ENCODE results near the gene ANO3.
"Not testable (repeated sequence)": the region's sequence is repeated elsewhere in the genome, so short reads cannot be mapped to it uniquely, and the experiment has no call there.

Gene ANO3

DNA sequence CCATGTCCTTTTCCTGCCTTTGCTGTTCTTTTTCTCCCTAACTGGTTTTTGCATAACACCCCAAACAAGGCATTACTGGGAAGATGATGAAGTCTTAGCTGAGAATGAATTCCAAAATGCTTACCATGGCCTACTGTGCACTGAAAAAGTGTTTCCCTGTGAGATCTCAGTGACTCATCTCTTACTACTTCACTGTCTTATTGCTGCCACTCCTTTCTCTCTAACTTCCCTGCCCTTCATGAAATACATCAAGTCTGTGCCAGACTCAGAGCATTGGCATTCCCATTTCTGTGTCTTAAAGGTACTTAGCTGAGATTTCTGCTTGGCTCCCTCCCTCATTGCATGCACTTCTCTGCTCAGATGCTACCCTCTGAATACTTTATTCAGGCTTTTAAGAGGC is 289.2 kb downstream of the ANO3 start:
- no peaks in the 10 kb centered on the region for H3K9me3 ChIP-seq (ENCODE audit: control insufficient read depth, low read length)
- no peaks in the 10 kb centered on the region for H3K79me2 ChIP-seq
- H3K36me3 ChIP-seq (ENCODE audit: control insufficient read depth, insufficient read depth, low read length), result no peaks in the 10 kb centered on the region
- H2AFZ ChIP-seq, result no peak overlapping the region
- H3K4me1 ChIP-seq, result no peaks in the 10 kb centered on the region
- no peaks in the 10 kb centered on the region for H3K27me3 ChIP-seq (ENCODE audit: control insufficient read depth, insufficient read depth, low read length)
- TF ChIP-seq, protein P1, sequence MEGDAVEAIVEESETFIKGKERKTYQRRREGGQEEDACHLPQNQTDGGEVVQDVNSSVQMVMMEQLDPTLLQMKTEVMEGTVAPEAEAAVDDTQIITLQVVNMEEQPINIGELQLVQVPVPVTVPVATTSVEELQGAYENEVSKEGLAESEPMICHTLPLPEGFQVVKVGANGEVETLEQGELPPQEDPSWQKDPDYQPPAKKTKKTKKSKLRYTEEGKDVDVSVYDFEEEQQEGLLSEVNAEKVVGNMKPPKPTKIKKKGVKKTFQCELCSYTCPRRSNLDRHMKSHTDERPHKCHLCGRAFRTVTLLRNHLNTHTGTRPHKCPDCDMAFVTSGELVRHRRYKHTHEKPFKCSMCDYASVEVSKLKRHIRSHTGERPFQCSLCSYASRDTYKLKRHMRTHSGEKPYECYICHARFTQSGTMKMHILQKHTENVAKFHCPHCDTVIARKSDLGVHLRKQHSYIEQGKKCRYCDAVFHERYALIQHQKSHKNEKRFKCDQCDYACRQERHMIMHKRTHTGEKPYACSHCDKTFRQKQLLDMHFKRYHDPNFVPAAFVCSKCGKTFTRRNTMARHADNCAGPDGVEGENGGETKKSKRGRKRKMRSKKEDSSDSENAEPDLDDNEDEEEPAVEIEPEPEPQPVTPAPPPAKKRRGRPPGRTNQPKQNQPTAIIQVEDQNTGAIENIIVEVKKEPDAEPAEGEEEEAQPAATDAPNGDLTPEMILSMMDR (IDR thresholded peaks at IDR 0.05), result no peak
- H3K9ac ChIP-seq, result no peak overlapping the region
- H3K27ac ChIP-seq, result no peak overlapping the region
- H3K4me3 ChIP-seq (ENCODE audit: low read depth, low read length), result no peak overlapping the region
- no peak overlapping the region for H3K4me2 ChIP-seq (ENCODE audit: low read length)

DNA sequence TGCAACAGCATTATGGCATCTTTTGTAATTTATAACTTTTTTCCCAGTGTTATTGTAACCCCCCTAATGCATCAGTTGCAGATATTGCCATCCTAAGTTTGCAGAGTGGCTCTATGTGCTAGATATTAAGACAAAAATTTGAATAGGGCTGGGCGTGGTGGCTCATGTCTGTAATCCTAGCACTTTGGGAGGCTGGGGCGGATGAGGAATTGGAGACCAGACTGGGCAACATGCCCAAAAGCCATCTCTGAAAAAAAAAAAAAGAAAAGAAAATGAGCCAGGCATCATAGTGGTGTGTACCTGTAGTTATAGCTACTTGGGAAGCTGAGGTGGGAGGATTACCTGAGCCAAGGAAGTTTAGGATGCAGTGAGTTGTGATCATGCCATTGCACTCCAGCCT is 290.3 kb downstream of the ANO3 start:
- Histone ChIP-seq H3K36me3 (ENCODE audit: control insufficient read depth, insufficient read depth, low read length) (no peaks in the 10 kb centered on the region), H3K4me2 (ENCODE audit: low read length) (no peak overlapping the region), H3K9ac (no peak overlapping the region), H2AFZ (no peak overlapping the region), H3K4me1 (no peaks in the 10 kb centered on the region), H3K27me3 (ENCODE audit: control insufficient read depth, insufficient read depth, low read length) (no peaks in the 10 kb centered on the region), H3K79me2 (no peaks in the 10 kb centered on the region), H3K27ac (no peak overlapping the region), H3K9me3 (ENCODE audit: control insufficient read depth, low read length) (no peaks in the 10 kb centered on the region), H3K4me3 (ENCODE audit: low read depth, low read length) (no peak overlapping the region)
- TF ChIP-seq, protein P1 (IDR thresholded peaks at IDR 0.05), result no peak

DNA sequence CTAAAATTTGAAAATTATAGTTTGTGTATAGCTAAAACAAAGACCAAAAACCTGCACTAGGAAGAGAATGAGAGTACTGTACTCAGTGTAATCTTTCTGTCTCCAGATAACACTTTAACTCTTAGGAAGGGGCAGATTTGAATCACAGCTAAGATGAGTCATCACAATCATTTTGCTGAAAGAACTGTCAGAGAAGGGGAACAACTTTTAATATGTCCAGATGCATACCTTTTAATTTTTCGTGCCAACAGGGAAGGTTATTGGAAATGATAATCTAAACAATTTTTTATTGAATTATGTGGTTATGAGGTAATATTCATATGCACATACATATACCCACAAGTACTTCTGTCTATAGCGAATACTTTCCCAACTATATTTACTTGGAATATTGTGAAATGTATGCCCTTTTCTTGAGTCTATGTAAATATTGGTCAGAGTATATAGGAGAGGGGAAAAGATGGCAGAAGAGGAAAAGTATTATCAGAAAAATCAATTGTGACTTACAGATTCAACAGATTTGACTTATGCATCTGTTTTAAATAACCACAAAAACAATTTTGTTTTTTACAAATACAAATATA is 291.2 kb downstream of the ANO3 start:
- H2AFZ ChIP-seq, result no peak overlapping the region
- H3K9ac ChIP-seq, result no peak overlapping the region
- H3K9me3 ChIP-seq (ENCODE audit: control insufficient read depth, low read length), result no peaks in the 10 kb centered on the region
- H3K27me3 ChIP-seq (ENCODE audit: control insufficient read depth, insufficient read depth, low read length), result no peaks in the 10 kb centered on the region
- no peaks in the 10 kb centered on the region for H3K36me3 ChIP-seq (ENCODE audit: control insufficient read depth, insufficient read depth, low read length)
- no peak overlapping the region for H3K4me3 ChIP-seq (ENCODE audit: low read depth, low read length)
- no peaks in the 10 kb centered on the region for H3K4me1 ChIP-seq
- TF ChIP-seq, protein P1 (IDR thresholded peaks at IDR 0.05), result no peak
- H3K27ac ChIP-seq, result no peak overlapping the region
- H3K79me2 ChIP-seq, result no peaks in the 10 kb centered on the region
- H3K4me2 ChIP-seq (ENCODE audit: low read length), result no peak overlapping the region

DNA sequence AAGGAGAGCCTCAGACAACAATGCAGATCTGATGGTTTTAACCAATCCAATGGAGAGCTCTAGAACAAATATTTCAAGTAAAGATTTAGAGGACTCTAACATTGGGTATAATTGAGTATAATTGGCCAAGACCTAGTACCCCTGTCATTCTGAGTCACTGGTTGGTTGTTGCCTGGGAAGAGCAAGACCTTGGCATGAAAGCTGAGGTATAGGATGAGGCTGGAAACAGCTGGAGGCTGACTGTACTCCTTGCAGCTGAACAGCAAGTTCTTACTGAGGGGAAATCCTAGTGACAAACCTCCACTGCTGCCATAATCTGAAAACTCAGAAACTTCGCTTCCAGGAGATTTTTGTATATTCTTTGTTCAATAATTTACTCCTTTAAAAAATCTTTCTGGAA is 294.4 kb downstream of the ANO3 start:
- TF ChIP-seq, protein P1 (IDR thresholded peaks at IDR 0.05), result no peak
- Histone ChIP-seq H3K4me3 (ENCODE audit: low read depth, low read length) (no peak overlapping the region), H2AFZ (no peak overlapping the region), H3K9me3 (ENCODE audit: control insufficient read depth, low read length) (no peaks in the 10 kb centered on the region), H3K79me2 (no peaks in the 10 kb centered on the region), H3K4me2 (ENCODE audit: low read length) (no peak overlapping the region), H3K9ac (no peak overlapping the region), H3K27me3 (ENCODE audit: control insufficient read depth, insufficient read depth, low read length) (no peaks in the 10 kb centered on the region), H3K27ac (no peak overlapping the region), H3K36me3 (ENCODE audit: control insufficient read depth, insufficient read depth, low read length) (no peaks in the 10 kb centered on the region), H3K4me1 (no peaks in the 10 kb centered on the region)

DNA sequence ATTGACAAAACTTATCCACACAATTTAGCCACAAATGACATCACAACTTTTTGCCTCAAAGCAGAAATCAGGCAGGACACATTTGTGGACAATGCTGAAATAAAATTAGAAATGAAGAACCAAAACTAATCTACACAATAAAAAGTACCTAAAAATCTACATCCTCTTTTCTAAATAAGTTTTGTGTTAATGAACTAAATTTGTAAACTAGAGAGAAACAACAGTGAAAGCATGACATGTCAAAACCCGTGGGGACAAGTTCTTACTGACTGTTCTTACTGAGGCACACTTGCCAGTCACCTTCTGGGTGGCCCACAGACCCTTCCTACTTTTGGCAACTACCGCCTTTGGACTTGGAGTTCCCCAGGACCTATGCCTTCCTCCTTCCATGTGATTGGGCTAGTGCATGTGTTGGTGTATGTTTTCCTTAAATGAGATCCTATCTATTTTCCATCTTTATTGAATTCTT is 300.8 kb downstream of the ANO3 start:
- Histone ChIP-seq H3K36me3 (ENCODE audit: control insufficient read depth, insufficient read depth, low read length) (no peaks in the 10 kb centered on the region), H3K27ac (no peak overlapping the region), H3K9ac (no peak overlapping the region), H3K4me1 (no peaks in the 10 kb centered on the region), H3K79me2 (no peaks in the 10 kb centered on the region), H3K9me3 (ENCODE audit: control insufficient read depth, low read length) (no peaks in the 10 kb centered on the region), H3K27me3 (ENCODE audit: control insufficient read depth, insufficient read depth, low read length) (no peaks in the 10 kb centered on the region), H3K4me2 (ENCODE audit: low read length) (no peak overlapping the region), H2AFZ (no peak overlapping the region), H3K4me3 (ENCODE audit: low read depth, low read length) (no peak overlapping the region)
- TF ChIP-seq, protein P1 (IDR thresholded peaks at IDR 0.05), result no peak

DNA sequence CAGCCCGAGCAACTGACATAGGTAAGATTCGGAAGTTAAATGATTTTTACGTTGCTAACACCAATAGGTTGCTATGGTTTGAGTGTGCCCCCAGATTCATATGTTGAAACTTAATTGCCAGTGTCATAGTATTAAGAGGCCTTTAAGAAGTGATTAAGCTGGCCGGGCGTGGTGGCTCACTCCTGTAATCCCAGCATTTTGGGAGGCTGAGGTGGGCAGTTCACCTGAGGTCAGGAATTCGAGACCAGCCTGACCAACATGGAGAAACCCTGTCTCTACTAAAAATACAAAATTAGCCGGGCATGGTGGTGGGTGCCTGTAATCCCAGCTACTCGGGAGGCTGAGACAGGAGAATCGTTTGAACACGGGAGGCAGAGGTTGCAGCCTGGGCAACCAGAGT is 311.4 kb downstream of the ANO3 start:
- H3K9me3 ChIP-seq (ENCODE audit: control insufficient read depth, low read length); H3K4me3 ChIP-seq (ENCODE audit: low read depth, low read length); H3K9ac ChIP-seq; H3K4me2 ChIP-seq (ENCODE audit: low read length); H3K79me2 ChIP-seq; H3K4me1 ChIP-seq; H3K27me3 ChIP-seq (ENCODE audit: control insufficient read depth, insufficient read depth, low read length); H3K36me3 ChIP-seq (ENCODE audit: control insufficient read depth, insufficient read depth, low read length); H3K27ac ChIP-seq; H2AFZ ChIP-seq: not testable (repeated sequence)
